ENCODE results near the gene PLA2G4F.

DNA sequence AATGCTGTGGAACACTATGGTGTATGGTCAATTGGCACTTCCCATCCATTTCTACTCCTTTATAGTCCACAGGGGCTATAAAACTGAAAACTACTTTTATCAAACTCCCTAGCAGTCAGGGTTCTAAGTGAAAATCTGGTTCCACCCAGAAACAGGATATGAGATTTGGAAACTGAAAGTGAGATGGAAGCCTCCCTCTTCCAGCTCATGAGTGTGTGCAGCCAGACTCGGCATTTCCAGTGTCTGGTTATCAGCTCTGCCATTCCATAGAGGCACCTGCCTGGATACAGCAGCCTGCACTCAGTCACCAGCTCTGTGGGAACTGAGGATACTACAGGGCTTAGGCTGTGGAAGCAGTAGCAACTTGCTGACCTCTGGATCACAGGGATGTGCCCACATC lies 14.7 kb upstream of the PLA2G4F start:
- TF ChIP-seq CTCF (IDR thresholded peaks at IDR 0.05; ENCODE audit: borderline replicate concordance, extremely low read depth, low read length, poor library complexity, severe bottlenecking) (no peak), EZH2 (IDR thresholded peaks at IDR 0.05; ENCODE audit: borderline replicate concordance, low read depth, low read length, severe bottlenecking) (no peak)

Measured in DND-41 (cell line).